HUES64 (cell line): Measurements from ENCODE around the gene C17orf100.
"Not testable (repeated sequence)": the region's sequence is repeated elsewhere in the genome, so short reads cannot be mapped to it uniquely, and the experiment has no call there.

Source experiments
- H3K27ac ChIP-seq: 2 replicates; pipeline ENCODE4 v1.7.0; 2013; ENCODE audit warnings: low read depth, low read length, inconsistent platforms
- H3K27me3 ChIP-seq: 2 replicates; pipeline ENCODE4 v1.6.1; 2013; ENCODE audit warnings: mild to moderate bottlenecking, low read length; ENCODE audit not compliant: insufficient read depth
- H3K36me3 ChIP-seq: 2 replicates; pipeline ENCODE4 v1.6.1; 2013; ENCODE audit warnings: mild to moderate bottlenecking, low read length; ENCODE audit not compliant: insufficient read depth
- H3K4me1 ChIP-seq: 2 replicates; pipeline ENCODE4 v1.6.1; 2013; ENCODE audit warnings: mild to moderate bottlenecking, low read length, moderate library complexity; ENCODE audit not compliant: insufficient read depth
- H3K4me3 ChIP-seq: 2 replicates; pipeline ENCODE4 v1.5.1; 2013; ENCODE audit warnings: mild to moderate bottlenecking, low read length, moderate library complexity
- H3K9ac ChIP-seq: 2 replicates; pipeline ENCODE4 v1.6.1; 2013; ENCODE audit warnings: mild to moderate bottlenecking, low read depth, low read length
- H3K9me3 ChIP-seq: 2 replicates; pipeline ENCODE4 v1.6.1; 2013; ENCODE audit warnings: low read depth, low read length; ENCODE audit not compliant: insufficient read depth
- WGBS: fragments of 150-250, 120-280 bp; methylation state at CpG from one replicate; pipeline ENCODE4 v1.1.7; 2013; ENCODE audit warnings: missing lambda C conversion rate; 5-methylcytosine and 5-hydroxymethylcytosine counted together

Gene C17orf100

GRCh38 chr17:6641247-6641863 is 10.2 kb upstream of the C17orf100 start:
- WGBS: 4% methylated on average over 20 of the region's 20 CpGs
- H3K4me3 ChIP-seq: peak overlapping the region; percentile 89
- peaks cover 41% of the 10 kb centered on the region for H3K36me3 ChIP-seq
- no peaks in the 10 kb centered on the region for H3K27me3 ChIP-seq
- H3K9me3 ChIP-seq: no peaks in the 10 kb centered on the region
- H3K4me1 ChIP-seq: peaks cover 7% of the 10 kb centered on the region; the same call in 1 of the 2 replicates
- peak overlapping the region; percentile 93 for H3K9ac ChIP-seq
- peak overlapping the region; percentile 94 for H3K27ac ChIP-seq

- H3K9me3 ChIP-seq: no peaks in the 10 kb centered on the region
- peaks cover 46% of the 10 kb centered on the region for H3K36me3 ChIP-seq
- no peak overlapping the region for H3K9ac ChIP-seq
- no peak overlapping the region for H3K4me3 ChIP-seq
- 100% methylated on average over 2 of the region's 2 CpGs for WGBS
- no peaks in the 10 kb centered on the region for H3K27me3 ChIP-seq
- H3K27ac ChIP-seq: no peak overlapping the region
- H3K4me1 ChIP-seq: peaks cover 7% of the 10 kb centered on the region; the same call in 1 of the 2 replicates
Observed at GRCh38 chr17:6642592-6642991, 9.0 kb upstream of the C17orf100 start.

GRCh38 chr17:6643451-6644125 is 8.0 kb upstream of the C17orf100 start:
- Histone ChIP-seq H3K27ac (no peak overlapping the region), H3K4me1 (peaks cover 7% of the 10 kb centered on the region; the same call in 1 of the 2 replicates), H3K27me3 (no peaks in the 10 kb centered on the region), H3K4me3 (no peak overlapping the region), H3K9me3 (no peaks in the 10 kb centered on the region), H3K36me3 (peaks cover 56% of the 10 kb centered on the region), H3K9ac (no peak overlapping the region)
- WGBS: 87% methylated on average over 5 of the region's 5 CpGs

- Histone ChIP-seq H3K4me1 (peaks cover 11% of the 10 kb centered on the region; the same call in 1 of the 2 replicates), H3K9me3 (no peaks in the 10 kb centered on the region), H3K27ac (no peak overlapping the region), H3K9ac (no peak overlapping the region), H3K36me3 (peaks cover 62% of the 10 kb centered on the region), H3K27me3 (peaks cover 15% of the 10 kb centered on the region), H3K4me3 (no peak overlapping the region)
Observed at GRCh38 chr17:6648181-6648580, 3.4 kb upstream of the C17orf100 start.

- no peaks in the 10 kb centered on the region for H3K9me3 ChIP-seq
- peaks cover 30% of the 10 kb centered on the region for H3K36me3 ChIP-seq
- peaks cover 21% of the 10 kb centered on the region; the same call in 1 of the 2 replicates for H3K4me1 ChIP-seq
- H3K4me3 ChIP-seq: peak overlapping the region; percentile 100
- 52% methylated on average over 47 of the region's 47 CpGs for WGBS
- H3K27me3 ChIP-seq: peaks cover 52% of the 10 kb centered on the region
- H3K27ac ChIP-seq: no peak overlapping the region
- H3K9ac ChIP-seq: no peak overlapping the region
Observed at GRCh38 chr17:6651919-6652452, 424 bp downstream of the C17orf100 start.

- Histone ChIP-seq H3K27me3 (peaks cover 67% of the 10 kb centered on the region), H3K4me1 (peaks cover 19% of the 10 kb centered on the region; the same call in 1 of the 2 replicates), H3K27ac (no peak overlapping the region), H3K9ac (0 out of 2 replicates have a peak overlapping the region, but pooled peaks have one; percentile 6), H3K36me3 (peaks cover 1% of the 10 kb centered on the region; the same call in 1 of the 2 replicates), H3K4me3 (peak overlapping the region; percentile 55), H3K9me3 (no peaks in the 10 kb centered on the region)
- WGBS: 3% methylated on average over 44 of the region's 46 CpGs
Observed at GRCh38 chr17:6654841-6655731, 3.5 kb downstream of the C17orf100 start.

- not testable (repeated sequence) for H3K27ac ChIP-seq, H3K9ac ChIP-seq, H3K36me3 ChIP-seq, H3K9me3 ChIP-seq
- Histone ChIP-seq H3K4me1 (peaks cover 15% of the 10 kb centered on the region; the same call in 1 of the 2 replicates), H3K4me3 (peak overlapping the region; percentile 55), H3K27me3 (peaks cover 75% of the 10 kb centered on the region)
- under 1% methylated on average over 24 of the region's 41 CpGs for WGBS
Observed at GRCh38 chr17:6655732-6656361, 4.3 kb downstream of the C17orf100 start.

GRCh38 chr17:6656797-6657632 is 5.5 kb downstream of the C17orf100 start:
- Histone ChIP-seq H3K27me3 (peaks cover 77% of the 10 kb centered on the region), H3K4me1 (peaks cover 15% of the 10 kb centered on the region; the same call in 1 of the 2 replicates), H3K9ac (peak overlapping the region; percentile 38; the same call in 1 of the 2 replicates), H3K4me3 (peak overlapping the region; percentile 55)
- H3K36me3 ChIP-seq, H3K27ac ChIP-seq, H3K9me3 ChIP-seq: not testable (repeated sequence)
- 3% methylated on average over 46 of the region's 55 CpGs for WGBS

GRCh38 chr17:6657633-6658287 is 6.2 kb downstream of the C17orf100 start:
- WGBS: 75% methylated on average over 18 of the region's 18 CpGs
- Histone ChIP-seq H3K36me3 (no peaks in the 10 kb centered on the region), H3K9me3 (no peaks in the 10 kb centered on the region), H3K4me1 (peaks cover 10% of the 10 kb centered on the region; the same call in 1 of the 2 replicates), H3K27me3 (peaks cover 69% of the 10 kb centered on the region), H3K9ac (peak overlapping the region; percentile 38; the same call in 1 of the 2 replicates), H3K27ac (no peak overlapping the region), H3K4me3 (peak overlapping the region; percentile 55)
